Measurements from ENCODE around the gene NET1.
"Not testable (repeated sequence)": the region's sequence is repeated elsewhere in the genome, so short reads cannot be mapped to it uniquely, and the experiment has no call there.

NET1 gene, protein sequence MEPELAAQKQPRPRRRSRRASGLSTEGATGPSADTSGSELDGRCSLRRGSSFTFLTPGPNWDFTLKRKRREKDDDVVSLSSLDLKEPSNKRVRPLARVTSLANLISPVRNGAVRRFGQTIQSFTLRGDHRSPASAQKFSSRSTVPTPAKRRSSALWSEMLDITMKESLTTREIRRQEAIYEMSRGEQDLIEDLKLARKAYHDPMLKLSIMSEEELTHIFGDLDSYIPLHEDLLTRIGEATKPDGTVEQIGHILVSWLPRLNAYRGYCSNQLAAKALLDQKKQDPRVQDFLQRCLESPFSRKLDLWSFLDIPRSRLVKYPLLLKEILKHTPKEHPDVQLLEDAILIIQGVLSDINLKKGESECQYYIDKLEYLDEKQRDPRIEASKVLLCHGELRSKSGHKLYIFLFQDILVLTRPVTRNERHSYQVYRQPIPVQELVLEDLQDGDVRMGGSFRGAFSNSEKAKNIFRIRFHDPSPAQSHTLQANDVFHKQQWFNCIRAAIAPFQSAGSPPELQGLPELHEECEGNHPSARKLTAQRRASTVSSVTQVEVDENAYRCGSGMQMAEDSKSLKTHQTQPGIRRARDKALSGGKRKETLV

GRCh38 chr10:5412277-5412941 lies at the start of gene NET1:
TSS of gene NET1 (plus strand) at chr10:5412557. CDS start at chr10:5412693, 136 bp downstream.
- peak; percentile 88 for DNase-seq (ENCODE audit: low read depth)

GRCh38 chr10:5362873-5363272 lies 49.5 kb upstream of the NET1 start:
- no peak for DNase-seq (ENCODE audit: low read depth)

DNA sequence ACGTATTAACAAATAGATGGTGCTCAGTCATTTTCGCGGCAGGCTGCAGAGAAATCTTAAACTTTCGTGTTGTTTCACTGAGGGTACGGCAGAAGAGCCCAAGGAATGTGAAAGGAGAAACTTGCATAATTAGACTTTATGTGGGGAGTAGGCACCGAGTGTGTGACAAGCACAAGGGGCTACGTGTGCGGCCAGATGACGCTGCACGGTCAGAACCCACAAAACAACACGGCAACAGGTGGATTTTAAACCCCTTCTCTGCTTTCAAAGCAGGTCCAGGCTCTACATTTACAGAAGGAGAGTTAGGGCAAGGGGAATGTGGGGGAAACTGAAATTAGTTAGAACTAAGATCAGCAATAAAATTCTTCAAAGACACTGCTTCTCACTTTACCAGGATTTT lies 48.0 kb upstream of the NET1 start:
- DNase-seq (ENCODE audit: low read depth) = no peak

- DNase-seq (ENCODE audit: low read depth) = no peak
Observed at GRCh38 chr10:5364890-5365338, 47.4 kb upstream of the NET1 start, which contains the start of gene UCN3. TSS of gene UCN3 (plus strand) at chr10:5364966. CDS start at chr10:5373721, 8,755 bp downstream.

GRCh38 chr10:5365928-5366327 lies 46.4 kb upstream of the NET1 start:
- no peak for DNase-seq (ENCODE audit: low read depth)

GRCh38 chr10:5369362-5370158 lies 42.8 kb upstream of the NET1 start:
- DNase-seq (ENCODE audit: low read depth) = no peak

GRCh38 chr10:5370493-5371352 lies 41.6 kb upstream of the NET1 start:
- DNase-seq (ENCODE audit: low read depth) = no peak

DNA sequence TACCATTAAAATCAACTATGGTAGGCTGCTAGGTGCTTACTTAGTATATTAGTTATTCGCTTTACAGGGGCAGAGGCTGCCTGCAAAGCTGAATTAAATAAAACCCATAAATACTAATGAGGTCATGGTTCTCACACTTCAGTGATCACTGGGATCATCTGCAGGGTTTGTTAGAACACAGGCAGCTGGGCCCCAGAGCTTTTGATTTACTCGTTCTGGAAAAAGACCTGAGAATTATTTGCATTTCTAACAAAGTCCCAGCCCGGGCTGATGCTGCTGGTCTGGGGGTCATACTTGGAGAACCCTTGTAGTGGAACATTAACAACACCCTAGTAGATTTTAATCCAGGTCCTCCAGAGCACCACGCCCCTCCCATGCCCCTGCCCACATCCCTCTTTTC lies 39.0 kb upstream of the NET1 start:
- no peak for DNase-seq (ENCODE audit: low read depth)

- DNase-seq (ENCODE audit: low read depth) = no peak
Observed at GRCh38 chr10:5373891-5374611, 38.3 kb upstream of the NET1 start.

DNA sequence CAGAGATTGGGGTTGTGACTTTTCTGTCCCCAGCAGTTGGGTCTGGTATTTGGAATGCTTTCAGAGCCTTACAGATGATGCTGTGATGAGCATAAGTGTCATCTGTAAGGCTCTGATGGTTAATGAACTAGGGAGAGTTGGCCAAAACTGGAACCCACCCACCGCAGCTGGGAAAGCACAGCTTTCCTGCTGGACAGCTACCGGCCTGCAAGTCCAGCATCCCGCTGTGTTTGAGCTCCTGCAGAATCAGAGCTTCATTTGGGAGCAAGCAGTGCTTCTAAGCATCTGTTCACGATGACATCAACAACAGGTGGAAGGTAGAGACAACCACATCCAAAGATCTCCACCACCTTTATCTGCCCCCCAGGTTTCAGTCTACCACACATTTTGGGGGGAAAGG lies 35.9 kb upstream of the NET1 start:
- no peak for DNase-seq (ENCODE audit: low read depth)

GRCh38 chr10:5379202-5379601 lies 33.2 kb upstream of the NET1 start:
- not testable (repeated sequence) for DNase-seq (ENCODE audit: low read depth)

GRCh38 chr10:5380395-5380794 lies 32.0 kb upstream of the NET1 start:
- not testable (repeated sequence) for DNase-seq (ENCODE audit: low read depth)

GRCh38 chr10:5381187-5381586 lies 31.2 kb upstream of the NET1 start:
- DNase-seq (ENCODE audit: low read depth) = no peak

DNA sequence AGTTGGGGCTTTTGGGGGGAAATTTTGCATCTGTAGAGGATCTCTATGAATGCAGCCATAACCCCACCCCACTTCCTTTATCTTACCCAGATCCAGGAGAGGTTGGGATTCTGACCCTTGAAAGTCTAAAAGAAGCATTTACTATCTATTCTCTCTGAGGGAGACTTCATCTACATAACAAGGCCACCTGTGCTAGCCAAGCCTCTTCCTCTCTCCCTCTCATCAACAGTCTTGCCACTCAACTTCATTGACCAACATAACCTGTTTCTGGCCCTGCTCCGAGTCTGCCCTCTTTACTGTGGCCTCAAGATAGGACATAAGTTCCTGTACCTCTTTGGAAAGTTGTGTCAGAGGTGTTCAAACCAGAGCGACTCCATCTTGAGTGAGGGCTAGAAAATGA lies 27.1 kb upstream of the NET1 start:
- DNase-seq (ENCODE audit: low read depth) = no peak

DNA sequence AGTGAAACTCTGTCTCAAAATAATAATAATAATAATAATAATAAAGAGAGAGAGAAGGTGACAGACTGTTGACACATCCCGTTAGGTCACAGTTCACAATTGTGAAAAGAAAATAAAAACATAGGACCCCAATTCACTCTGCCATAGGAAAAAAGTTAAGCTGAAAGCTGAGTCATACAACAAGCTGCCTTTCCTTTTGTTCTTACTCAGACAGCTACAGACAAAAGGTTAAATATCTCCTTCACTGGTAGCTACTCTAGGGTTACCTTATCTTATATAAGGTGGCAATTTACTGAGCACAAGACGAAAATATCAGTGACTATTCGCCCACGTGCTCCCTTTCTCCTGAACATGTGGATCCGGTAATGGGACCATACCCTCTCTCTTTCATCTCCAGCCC lies 25.2 kb upstream of the NET1 start:
- no peak for DNase-seq (ENCODE audit: low read depth)

- DNase-seq (ENCODE audit: low read depth) = no peak
Observed at GRCh38 chr10:5390607-5391205, 21.7 kb upstream of the NET1 start.

- DNase-seq (ENCODE audit: low read depth) = no peak
Observed at GRCh38 chr10:5391790-5392189, 20.6 kb upstream of the NET1 start.

DNA sequence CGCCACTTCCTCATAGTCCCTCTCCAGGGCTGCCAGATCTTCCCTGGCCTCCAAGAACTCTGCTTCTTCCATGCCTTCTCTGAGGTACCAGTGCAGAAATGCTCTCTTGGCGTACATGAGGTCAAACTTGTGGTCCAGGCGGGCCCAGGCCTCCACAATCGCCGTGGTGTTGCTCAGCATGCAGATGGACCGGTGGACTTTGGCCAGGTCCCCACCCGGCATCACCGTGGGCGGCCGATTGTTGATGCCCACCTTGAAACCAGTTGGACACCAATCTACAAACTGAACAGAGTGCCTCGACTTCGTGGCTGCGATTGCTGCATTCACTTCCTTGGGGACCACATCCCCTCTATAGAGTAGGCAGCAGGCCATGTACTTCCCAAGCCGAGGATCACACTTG lies 18.8 kb upstream of the NET1 start:
- no peak for DNase-seq (ENCODE audit: low read depth)

- DNase-seq (ENCODE audit: low read depth) = no peak
Observed at GRCh38 chr10:5395168-5395567, 17.2 kb upstream of the NET1 start.

All from fibroblast of gingiva (primary cell).